Epithelial cell of esophagus (primary cell): ENCODE results near the gene ZNF630.
"Not testable (repeated sequence)": the region's sequence is repeated elsewhere in the genome, so short reads cannot be mapped to it uniquely, and the experiment has no call there.

Source experiments
- DNase-seq: peaks from one replicate; pipeline ENCODE4 v3.0.0; 2010; ENCODE audit warnings: low read depth
- H3K4me3 ChIP-seq: 2 replicates; pipeline ENCODE4 v1.5.1; 2011; ENCODE audit warnings: mild to moderate bottlenecking, low read length, control low read depth
- CTCF ChIP-seq: IDR thresholded peaks from 2 replicates; pipeline ENCODE4 v1.5.1; 2011; ENCODE audit warnings: low read depth, mild to moderate bottlenecking, low read length, control low read depth, inconsistent platforms; ENCODE audit not compliant: insufficient read depth; ENCODE audit errors: missing control alignments

ZNF630 gene

DNA sequence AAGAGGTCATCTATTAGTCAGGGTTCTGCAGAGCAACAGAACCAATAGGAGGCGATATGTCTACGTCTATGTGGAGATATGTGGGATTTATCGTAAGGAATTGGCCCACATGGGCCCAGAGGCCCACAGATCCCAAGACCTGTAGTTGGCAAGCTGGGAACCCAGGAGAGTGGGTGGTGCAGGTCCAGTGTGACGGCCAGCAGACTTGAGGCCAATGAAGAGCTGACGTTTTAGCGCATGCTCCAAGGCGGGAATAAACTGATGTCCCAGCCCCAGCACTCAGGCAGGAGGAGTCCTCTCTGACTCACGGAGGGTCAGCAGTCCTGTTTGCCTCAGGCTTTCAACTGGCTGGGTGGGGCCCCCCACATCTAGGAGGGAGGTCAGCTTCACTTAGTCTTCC, 43.3 kb downstream of the ZNF630 start:
- H3K4me3 ChIP-seq, result no peak overlapping the region
- DNase-seq, result no peak
- TF ChIP-seq CTCF, result no peak

DNA sequence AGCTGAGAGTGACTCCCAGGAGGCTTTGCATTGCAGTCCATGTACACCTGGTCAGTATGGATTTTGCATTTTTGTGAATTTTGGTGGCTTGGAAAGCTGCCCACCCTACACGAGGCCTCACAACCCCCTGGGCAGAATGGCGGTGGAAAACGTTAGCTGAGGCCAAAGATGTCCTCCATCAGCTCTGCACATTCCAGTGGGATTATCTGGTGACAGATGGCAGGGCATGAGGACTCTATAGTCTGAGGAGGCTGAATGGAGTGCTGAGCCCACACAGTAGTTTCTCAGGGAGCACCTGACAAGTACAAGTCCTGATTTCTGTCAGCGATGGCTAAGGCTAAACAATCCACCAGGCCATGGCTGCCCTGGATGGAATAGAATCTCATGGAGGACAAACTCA, 43.9 kb downstream of the ZNF630 start:
- H3K4me3 ChIP-seq, DNase-seq: not testable (repeated sequence)

GRCh38 chrX:48025561-48025960, 45.9 kb downstream of the ZNF630 start:
- peak; percentile 64 for DNase-seq
- TF ChIP-seq CTCF, result peak; percentile 53
- no peak overlapping the region for H3K4me3 ChIP-seq

DNA sequence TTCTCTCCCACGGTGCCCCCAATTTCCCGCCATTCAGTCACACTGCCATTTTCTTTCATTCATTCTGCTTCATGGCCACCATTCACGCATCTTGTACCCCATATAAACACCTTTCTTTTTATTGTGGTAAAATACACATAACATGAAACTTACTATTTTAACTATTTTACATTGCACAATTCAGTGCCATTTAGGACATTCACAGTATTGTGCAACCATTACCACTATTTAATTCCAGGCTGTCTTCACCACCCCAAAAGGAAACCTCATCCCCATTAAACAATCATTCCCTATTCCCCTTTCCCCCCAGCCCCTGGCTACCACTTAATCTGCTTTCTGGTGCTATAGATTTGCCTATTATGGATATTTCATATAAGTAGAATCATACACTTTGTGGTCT, 48.7 kb downstream of the ZNF630 start:
- no peak for TF ChIP-seq CTCF
- DNase-seq, result no peak

GRCh38 chrX:48022100-48022499, 49.3 kb downstream of the ZNF630 start:
- DNase-seq, result no peak
- TF ChIP-seq CTCF, result no peak
- H3K4me3 ChIP-seq, result no peak overlapping the region

More for the DNA sequence above, 48.7 kb downstream of the ZNF630 start:
- H3K4me3 ChIP-seq, result no peak overlapping the region

- peak; percentile 77 for DNase-seq
- H3K4me3 ChIP-seq, result peak overlapping the region; percentile 68
- TF ChIP-seq CTCF, result no peak
These were observed 50.2 kb downstream of the ZNF630 start for GRCh38 chrX:48021026-48021900.

- H3K4me3 ChIP-seq, result peak overlapping the region; percentile 68
- not testable (repeated sequence) for DNase-seq
These were observed 51.0 kb downstream of the ZNF630 start for GRCh38 chrX:48020472-48020871.

DNA sequence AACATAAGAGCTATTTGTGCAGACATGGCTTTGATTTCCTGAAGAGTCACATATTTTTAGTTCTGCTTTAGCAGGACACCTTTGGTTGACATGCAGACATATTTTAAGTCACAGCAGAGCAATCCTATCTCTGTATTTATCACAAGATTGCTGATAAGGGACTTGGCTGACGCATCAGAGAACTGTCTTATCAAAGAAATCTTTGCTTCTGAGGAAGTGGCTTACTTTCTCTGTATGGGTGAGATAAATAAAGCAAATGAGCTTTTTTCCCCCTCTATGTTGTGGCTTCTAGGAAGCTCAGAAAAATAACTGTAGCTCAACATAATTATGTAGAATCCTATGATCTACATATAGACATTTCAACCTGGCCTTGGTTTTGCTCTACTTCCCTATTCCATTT, 51.5 kb downstream of the ZNF630 start:
- not testable (repeated sequence) for DNase-seq

GRCh38 chrX:48016583-48017310, 54.7 kb downstream of the ZNF630 start:
- not testable (repeated sequence) for H3K4me3 ChIP-seq, DNase-seq

More for the DNA sequence above, 51.5 kb downstream of the ZNF630 start:
- not testable (repeated sequence) for H3K4me3 ChIP-seq

DNA sequence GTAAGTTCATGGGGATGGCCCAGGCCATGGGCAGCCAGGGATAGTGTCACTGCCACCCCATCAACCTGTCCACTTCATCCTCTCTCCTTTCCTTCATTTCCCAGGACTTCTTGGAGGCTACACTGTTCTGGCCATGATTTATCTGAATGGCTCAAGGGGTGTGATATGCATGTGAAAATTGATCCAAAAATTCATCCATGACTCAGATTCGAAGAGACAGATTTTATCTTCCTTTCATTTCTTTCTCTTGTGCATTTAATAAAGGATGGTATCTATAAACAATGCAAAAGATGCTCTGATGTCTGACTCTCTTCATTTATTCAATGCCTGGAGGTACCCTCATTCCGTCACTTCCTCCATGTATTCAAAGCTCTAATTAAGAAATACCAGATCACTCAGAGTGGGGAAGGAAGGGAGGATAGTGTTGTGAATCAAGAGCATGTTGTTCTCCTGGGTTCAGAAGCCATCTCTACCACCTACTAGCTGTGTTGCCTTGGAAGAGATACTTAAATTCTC, 61.9 kb downstream of the ZNF630 start:
- H3K4me3 ChIP-seq, DNase-seq: not testable (repeated sequence)
